Measurements from ENCODE around the gene COL21A1.
A peak's percentile ranks its signal among the peaks of the same experiment; 100 is the strongest.

The COL21A1 gene

GRCh38 chr6:56246541-56246880 lies 869 bp downstream of the COL21A1 start:
- peak overlapping the region; percentile 50 to 62 for H3K4me3 ChIP-seq (replicated peaks in 1 of 2; ENCODE audit: low read depth in 2 of 2, low read length in 2 of 2)
- TF ChIP-seq CTCF (IDR thresholded peaks at IDR 0.05; ENCODE audit: low read depth, low read length): no peak
- DNase-seq (ENCODE audit: low read depth in 2 of 2): peak in 1 of 2 donors; percentile 9

GRCh38 chr6:56245903-56246351 lies 1.5 kb downstream of the COL21A1 start:
- TF ChIP-seq CTCF (IDR thresholded peaks at IDR 0.05; ENCODE audit: low read depth, low read length): no peak
- peak; percentile 56 to 65 for DNase-seq (ENCODE audit: low read depth in 2 of 2)
- H3K4me3 ChIP-seq (replicated peaks in 1 of 2; ENCODE audit: low read depth in 2 of 2, low read length in 2 of 2): no peak overlapping the region

GRCh38 chr6:56244528-56245253 lies 2.7 kb downstream of the COL21A1 start:
- no peak for DNase-seq (ENCODE audit: low read depth in 2 of 2)
- TF ChIP-seq CTCF (IDR thresholded peaks at IDR 0.05; ENCODE audit: low read depth, low read length): no peak
- no peak overlapping the region for H3K4me3 ChIP-seq (replicated peaks in 1 of 2; ENCODE audit: low read depth in 2 of 2, low read length in 2 of 2)

GRCh38 chr6:56244089-56244488 lies 3.3 kb downstream of the COL21A1 start:
- TF ChIP-seq CTCF (IDR thresholded peaks at IDR 0.05; ENCODE audit: low read depth, low read length): no peak
- no peak for DNase-seq (ENCODE audit: low read depth in 2 of 2)
- no peak overlapping the region for H3K4me3 ChIP-seq (replicated peaks in 1 of 2; ENCODE audit: low read depth in 2 of 2, low read length in 2 of 2)

GRCh38 chr6:56243518-56244070 lies 3.8 kb downstream of the COL21A1 start:
- TF ChIP-seq CTCF (IDR thresholded peaks at IDR 0.05; ENCODE audit: low read depth, low read length): no peak
- peak in 1 of 2 donors; percentile 53 for DNase-seq (ENCODE audit: low read depth in 2 of 2)
- H3K4me3 ChIP-seq (replicated peaks in 1 of 2; ENCODE audit: low read depth in 2 of 2, low read length in 2 of 2): no peak overlapping the region

GRCh38 chr6:56242346-56242745 lies 5.0 kb downstream of the COL21A1 start:
- peak; percentile 49 to 57 for DNase-seq (ENCODE audit: low read depth in 2 of 2)
- no peak for TF ChIP-seq CTCF (IDR thresholded peaks at IDR 0.05; ENCODE audit: low read depth, low read length)
- no peak overlapping the region for H3K4me3 ChIP-seq (replicated peaks in 1 of 2; ENCODE audit: low read depth in 2 of 2, low read length in 2 of 2)

All from cardiac fibroblast (primary cell).